KMS-11 (cell line): ENCODE data around the gene GRK5.

Experiments used
- H2AFZ ChIP-seq: fragments of 200-600 bp; sonication (generic); 2 replicates; pipeline ENCODE4 v1.6.1; 2016; ENCODE audit warnings: antibody characterized with exemption, mixed run types, low read depth
- H3K27ac ChIP-seq: fragments of 200-600 bp; sonication (generic); 2 replicates; pipeline ENCODE4 v1.6.1; 2016; ENCODE audit warnings: mild to moderate bottlenecking, mixed run types
- H3K27me3 ChIP-seq: fragments of 200-600 bp; sonication (generic); 2 replicates; pipeline ENCODE4 v1.6.1; 2017; ENCODE audit warnings: mild to moderate bottlenecking, low read depth, mixed run types, moderate library complexity; ENCODE audit not compliant: insufficient read depth
- H3K36me3 ChIP-seq: fragments of 200-600 bp; sonication (generic); 2 replicates; pipeline ENCODE4 v1.6.1; 2017; ENCODE audit warnings: mild to moderate bottlenecking, mixed run types; ENCODE audit not compliant: insufficient read depth
- H3K4me1 ChIP-seq: fragments of 200-600 bp; sonication (generic); 2 replicates; pipeline ENCODE4 v1.6.1; 2016; ENCODE audit warnings: mild to moderate bottlenecking, low read depth, mixed run types; ENCODE audit not compliant: poor library complexity, severe bottlenecking
- H3K4me2 ChIP-seq: fragments of 200-600 bp; sonication (generic); 2 replicates; pipeline ENCODE4 v1.7.0; 2016; ENCODE audit warnings: mild to moderate bottlenecking, mixed run types
- H3K4me3 ChIP-seq: fragments of 200-600 bp; sonication (generic); IDR thresholded peaks from 2 replicates; pipeline ENCODE4 v1.6.1; 2017; ENCODE audit warnings: low read depth, low read length, mixed read lengths; ENCODE audit not compliant: insufficient read depth
- H3K79me2 ChIP-seq: fragments of 200-600 bp; sonication (generic); 2 replicates; pipeline ENCODE4 v1.6.1; 2016; ENCODE audit warnings: low read depth, mixed run types; ENCODE audit not compliant: insufficient read depth
- H3K9ac ChIP-seq: fragments of 200-600 bp; sonication (generic); 2 replicates; pipeline ENCODE4 v1.6.1; 2016; ENCODE audit warnings: mild to moderate bottlenecking, mixed run types
- H4K20me1 ChIP-seq: fragments of 200-600 bp; sonication (generic); 2 replicates; pipeline ENCODE4 v1.6.1; 2016; ENCODE audit warnings: mild to moderate bottlenecking, mixed run types; ENCODE audit not compliant: insufficient read depth
- TF ChIP-seq, protein P1 (sequence below): fragments of 200-600 bp; sonication (generic); conservative IDR thresholded peaks from 2 replicates; pipeline ENCODE4 v1.6.1; 2017; ENCODE audit warnings: low read depth, mild to moderate bottlenecking, antibody characterized with exemption, low read length, moderate library complexity, mixed read lengths

GRK5 gene

DNA sequence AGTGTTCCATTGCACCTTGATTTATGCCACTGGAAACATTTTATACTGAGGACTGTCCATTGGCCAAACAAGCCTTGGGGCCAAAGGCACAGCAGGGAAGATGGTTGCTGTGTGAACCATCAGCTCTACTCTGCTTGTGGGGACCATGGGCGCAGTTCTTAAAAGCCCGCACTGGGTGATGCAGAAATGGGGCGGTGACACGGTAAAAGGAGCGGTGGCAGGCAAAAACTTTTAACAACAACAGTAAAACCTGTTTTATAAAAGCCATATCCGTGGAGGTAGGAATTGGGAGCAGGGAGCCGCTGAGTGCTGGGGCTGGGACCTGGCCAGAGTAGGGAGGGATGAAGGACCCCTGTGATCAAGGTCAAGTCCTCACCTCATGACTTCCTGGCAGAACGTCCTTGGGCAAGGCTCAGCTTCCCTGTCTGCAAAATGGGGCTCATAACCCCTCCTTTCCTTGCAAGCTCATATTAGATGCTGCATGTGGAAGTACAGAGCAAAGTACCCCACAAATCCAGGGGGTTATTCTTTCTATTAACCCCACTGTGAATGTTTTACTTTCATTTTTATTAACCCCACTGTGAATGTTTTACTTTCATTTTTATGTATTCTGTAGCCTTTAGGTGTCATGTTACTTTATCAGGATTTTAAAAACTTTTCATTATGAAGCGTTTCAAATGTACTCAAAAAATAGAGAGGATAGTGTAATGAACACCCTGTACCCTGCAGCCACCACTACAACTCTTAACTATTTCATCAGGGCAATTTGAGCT is 78.3 kb downstream of the GRK5 start:
- no peaks in the 10 kb centered on the region for H4K20me1 ChIP-seq
- H3K4me1 ChIP-seq, result peaks cover 6% of the 10 kb centered on the region
- H3K4me2 ChIP-seq, result no peak overlapping the region
- H2AFZ ChIP-seq, result no peak overlapping the region
- no peak overlapping the region for H3K9ac ChIP-seq
- no peak overlapping the region for H3K4me3 ChIP-seq
- no peak overlapping the region for H3K27ac ChIP-seq
- H3K79me2 ChIP-seq, result no peaks in the 10 kb centered on the region
- TF ChIP-seq, protein P1, sequence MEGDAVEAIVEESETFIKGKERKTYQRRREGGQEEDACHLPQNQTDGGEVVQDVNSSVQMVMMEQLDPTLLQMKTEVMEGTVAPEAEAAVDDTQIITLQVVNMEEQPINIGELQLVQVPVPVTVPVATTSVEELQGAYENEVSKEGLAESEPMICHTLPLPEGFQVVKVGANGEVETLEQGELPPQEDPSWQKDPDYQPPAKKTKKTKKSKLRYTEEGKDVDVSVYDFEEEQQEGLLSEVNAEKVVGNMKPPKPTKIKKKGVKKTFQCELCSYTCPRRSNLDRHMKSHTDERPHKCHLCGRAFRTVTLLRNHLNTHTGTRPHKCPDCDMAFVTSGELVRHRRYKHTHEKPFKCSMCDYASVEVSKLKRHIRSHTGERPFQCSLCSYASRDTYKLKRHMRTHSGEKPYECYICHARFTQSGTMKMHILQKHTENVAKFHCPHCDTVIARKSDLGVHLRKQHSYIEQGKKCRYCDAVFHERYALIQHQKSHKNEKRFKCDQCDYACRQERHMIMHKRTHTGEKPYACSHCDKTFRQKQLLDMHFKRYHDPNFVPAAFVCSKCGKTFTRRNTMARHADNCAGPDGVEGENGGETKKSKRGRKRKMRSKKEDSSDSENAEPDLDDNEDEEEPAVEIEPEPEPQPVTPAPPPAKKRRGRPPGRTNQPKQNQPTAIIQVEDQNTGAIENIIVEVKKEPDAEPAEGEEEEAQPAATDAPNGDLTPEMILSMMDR, result no peak
- H3K27me3 ChIP-seq, result no peaks in the 10 kb centered on the region
- no peaks in the 10 kb centered on the region for H3K36me3 ChIP-seq

DNA sequence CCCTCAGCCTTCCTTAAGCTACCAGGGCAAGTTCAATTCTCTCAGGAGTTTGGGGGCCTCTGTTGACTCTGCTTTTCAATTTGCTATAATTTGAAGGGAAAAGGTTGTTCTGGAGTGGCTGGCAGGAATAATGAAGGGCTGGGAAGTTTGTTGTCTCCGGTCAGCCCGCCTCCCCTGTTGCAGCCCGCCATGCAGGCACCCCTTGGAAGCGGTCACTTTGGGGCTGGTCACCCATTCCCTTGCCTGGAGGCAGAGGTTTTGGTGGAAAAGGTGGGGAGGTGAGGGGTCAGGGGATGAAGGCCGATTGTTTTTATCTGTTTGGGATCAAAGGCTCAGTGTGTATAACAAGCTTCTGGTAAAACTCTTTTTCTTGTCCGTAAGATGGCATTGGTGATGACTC is 79.1 kb downstream of the GRK5 start:
- Histone ChIP-seq H3K4me2 (no peak overlapping the region), H3K27me3 (no peaks in the 10 kb centered on the region), H3K27ac (no peak overlapping the region), H3K4me1 (peaks cover 6% of the 10 kb centered on the region), H3K36me3 (no peaks in the 10 kb centered on the region), H3K4me3 (no peak overlapping the region), H3K9ac (no peak overlapping the region), H3K79me2 (no peaks in the 10 kb centered on the region), H4K20me1 (no peaks in the 10 kb centered on the region), H2AFZ (no peak overlapping the region)
- TF ChIP-seq, protein P1, result no peak

DNA sequence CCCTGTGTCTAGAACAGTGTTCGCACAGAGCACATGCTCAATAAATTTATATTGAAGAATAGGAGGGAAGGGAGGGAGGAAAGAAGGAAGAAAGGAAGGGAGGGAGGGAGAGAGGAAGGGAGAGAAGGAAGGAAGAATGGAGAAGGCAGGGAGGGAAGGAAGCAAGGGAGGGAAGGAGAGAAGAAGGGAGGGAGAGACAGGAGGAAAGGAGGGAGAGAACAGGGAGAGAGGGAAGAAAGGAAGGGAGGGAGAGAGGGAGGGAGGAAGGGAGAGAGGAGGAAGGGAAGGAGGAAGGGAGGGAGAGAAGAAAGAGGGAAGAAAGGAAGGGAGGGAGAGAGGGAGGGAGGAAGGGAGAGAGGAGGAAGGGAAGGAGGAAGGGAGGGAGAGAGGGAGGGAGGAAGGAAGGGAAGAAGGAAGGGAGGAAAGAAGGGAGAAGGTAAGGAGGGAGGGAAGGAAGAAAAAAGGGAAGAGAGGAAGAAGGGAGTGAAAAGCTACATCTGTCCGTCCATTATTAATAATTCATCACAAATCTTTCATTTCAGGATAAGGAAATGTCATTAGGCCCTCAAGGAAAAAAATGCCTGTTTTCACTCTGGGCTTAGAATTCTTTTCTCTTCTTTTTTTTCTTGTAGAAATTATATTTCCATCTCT is 79.7 kb downstream of the GRK5 start:
- TF ChIP-seq, protein P1, result no peak
- H3K36me3 ChIP-seq, result no peaks in the 10 kb centered on the region
- no peak overlapping the region for H3K9ac ChIP-seq
- no peaks in the 10 kb centered on the region for H4K20me1 ChIP-seq
- H3K4me2 ChIP-seq, result no peak overlapping the region
- no peaks in the 10 kb centered on the region for H3K79me2 ChIP-seq
- H2AFZ ChIP-seq, result no peak overlapping the region
- H3K4me3 ChIP-seq, result no peak overlapping the region
- H3K27me3 ChIP-seq, result no peaks in the 10 kb centered on the region; the same call in 1 of the 2 replicates
- peaks cover 6% of the 10 kb centered on the region for H3K4me1 ChIP-seq
- no peak overlapping the region for H3K27ac ChIP-seq

DNA sequence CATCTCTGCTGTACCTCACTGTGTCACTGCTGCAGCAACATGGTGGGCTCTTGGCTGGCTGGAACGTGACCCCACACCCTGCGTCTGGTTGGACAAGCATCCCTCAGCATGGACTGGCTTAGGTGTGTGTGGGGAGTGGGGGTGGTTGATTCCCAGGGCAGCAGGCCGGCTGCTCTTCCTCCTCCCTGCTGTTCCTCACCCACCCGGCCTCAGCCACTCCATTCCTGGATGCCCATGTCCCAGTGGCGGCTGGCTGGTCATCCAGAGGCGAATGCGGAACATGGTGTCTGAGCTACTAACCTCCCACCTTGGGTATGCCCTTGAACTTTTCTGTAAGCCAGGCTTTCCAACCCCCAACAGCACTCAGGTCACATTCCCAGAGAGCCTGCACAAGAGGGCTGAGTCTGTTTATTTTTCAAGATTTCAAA is 81.2 kb downstream of the GRK5 start:
- Histone ChIP-seq H2AFZ (no peak overlapping the region), H3K9ac (no peak overlapping the region), H3K4me1 (peaks cover 6% of the 10 kb centered on the region), H3K4me3 (no peak overlapping the region), H3K4me2 (no peak overlapping the region), H4K20me1 (no peaks in the 10 kb centered on the region), H3K79me2 (no peaks in the 10 kb centered on the region), H3K36me3 (no peaks in the 10 kb centered on the region), H3K27ac (no peak overlapping the region), H3K27me3 (no peaks in the 10 kb centered on the region; the same call in 1 of the 2 replicates)
- TF ChIP-seq, protein P1, result no peak
